H1 (cell line): Measurements from ENCODE around the gene TCEANC2. TPM values are rescaled to one million over a fixed set of nuclear protein-coding genes. Genes with fewer than 3 reads are reported as not detected.
A peak's percentile ranks its signal among the peaks of the same experiment; 100 is the strongest.

Source experiments
- CTCF ChIA-PET: fragments of 300-600 bp; sonication (Branson Sonifier 250); formaldehyde crosslinking; loops from one replicate; lab custom pipeline; 2021; ENCODE audit not compliant: partially characterized antibody; lab: Charles Lee
- POLR2A ChIA-PET: fragments of 300-600 bp; sonication (Branson Sonifier 250); formaldehyde crosslinking; loops from one replicate; lab custom pipeline; 2021; ENCODE audit warnings: inconsistent platforms; ENCODE audit not compliant: partially characterized antibody; lab: Charles Lee
- DNase-seq, 2 experiments: peaks; one replicate each; pipeline versions ENCODE4 v3.0.0 to v3.0.0-alpha.2; 2010 to 2022; ENCODE audit warnings: low spot score in 2 of 2, low read depth in 1 of 2, mixed read lengths in 1 of 2
- FAIRE-seq: peaks from 2 replicates; lab custom pipeline; 2011; peaks lifted over from hg19 to GRCh38; lab: Jason Lieb, UNC
- H2AFZ ChIP-seq: 2 replicates; pipeline ENCODE4 v1.8.1; 2012; ENCODE audit warnings: low read length, inconsistent platforms
- H2AK5ac ChIP-seq: 2 replicates; pipeline ENCODE4 v1.6.1; 2013; ENCODE audit warnings: low read depth, low read length
- H2BK120ac ChIP-seq: replicated peaks from 2 replicates; pipeline ENCODE3; 2013; ENCODE audit warnings: low read depth, low read length, inconsistent platforms
- H2BK12ac ChIP-seq: 2 replicates; pipeline ENCODE4 v1.6.1; 2013; ENCODE audit warnings: low read depth, low read length
- H2BK15ac ChIP-seq: 2 replicates; pipeline ENCODE4 v1.6.1; 2013; ENCODE audit warnings: low read length
- H2BK20ac ChIP-seq: 2 replicates; pipeline ENCODE4 v1.6.1; 2013; ENCODE audit warnings: low read length
- H2BK5ac ChIP-seq: 2 replicates; pipeline ENCODE4 v1.6.1; 2013; ENCODE audit warnings: low read depth, low read length
- H3K14ac ChIP-seq: 2 replicates; pipeline ENCODE4 v1.6.1; 2013; ENCODE audit warnings: inconsistent platforms; ENCODE audit not compliant: insufficient read length
- H3K18ac ChIP-seq: 2 replicates; pipeline ENCODE4 v1.6.1; 2013; ENCODE audit warnings: low read length; ENCODE audit errors: extremely low read depth
- H3K23ac ChIP-seq: 2 replicates; pipeline ENCODE4 v1.6.1; 2013; ENCODE audit warnings: inconsistent platforms; ENCODE audit not compliant: insufficient read length
- H3K23me2 ChIP-seq: 2 replicates; pipeline ENCODE4 v1.6.1; 2013; ENCODE audit warnings: low read depth, low read length
- H3K27ac ChIP-seq: 2 replicates; pipeline ENCODE4 v1.6.1; 2011; ENCODE audit warnings: low read depth, low read length, inconsistent platforms
- H3K27me3 ChIP-seq, 4 experiments: replicated peaks in 1 of 4; 1 replicate in 1 of 4; 2 replicates in 3 of 4; pipeline versions ENCODE4 v1.6.1 to v1.8.1; 2011 to 2013; ENCODE audit warnings: low read length in 3 of 4, mild to moderate bottlenecking in 3 of 4, inconsistent platforms in 2 of 4, mixed read lengths in 2 of 4, moderate library complexity in 1 of 4; ENCODE audit not compliant: control insufficient read depth in 3 of 4, insufficient read depth in 3 of 4; ENCODE audit errors: extremely low read depth in 1 of 4
- H3K36me3 ChIP-seq, 4 experiments: 2 replicates each; pipeline versions ENCODE4 v1.6.1 to v1.8.1; 2011 to 2013; ENCODE audit warnings: mild to moderate bottlenecking in 4 of 4, low read length in 3 of 4, moderate library complexity in 2 of 4, control low read depth in 1 of 4, inconsistent platforms in 1 of 4; ENCODE audit not compliant: insufficient read depth in 4 of 4, control insufficient read depth in 2 of 4
- H3K4ac ChIP-seq: replicated peaks from 2 replicates; pipeline ENCODE3; 2013; ENCODE audit warnings: low read length, low read depth, mixed read lengths, inconsistent platforms; ENCODE audit not compliant: insufficient read length
- H3K4me1 ChIP-seq, 4 experiments: replicated peaks in 1 of 4; 1 replicate in 1 of 4; 2 replicates in 3 of 4; pipeline versions ENCODE4 v1.6.1 to v1.8.1; 2011 to 2013; ENCODE audit warnings: low read length in 3 of 4, inconsistent platforms in 2 of 4, mixed read lengths in 1 of 4; ENCODE audit not compliant: insufficient read depth in 4 of 4, control insufficient read depth in 3 of 4
- H3K4me2 ChIP-seq, 2 experiments: 2 replicates each; pipeline versions ENCODE4 v1.6.1 to v1.8.1; 2011 to 2013; ENCODE audit warnings: low read depth in 2 of 2, low read length in 2 of 2, control low read depth in 1 of 2, inconsistent platforms in 1 of 2, mild to moderate bottlenecking in 1 of 2; ENCODE audit not compliant: insufficient read depth in 1 of 2
- H3K4me3 ChIP-seq, 4 experiments: fragments of 200-600, 300-600 bp in 1 of 4; sonication (generic), shearing (Covaris generic), sonication (Bioruptor Twin) in 1 of 4; 2 replicates each; pipeline versions ENCODE4 v1.5.1 to v1.8.1; 2011 to 2016; ENCODE audit warnings: low read length in 4 of 4, low read depth in 3 of 4, control low read depth in 2 of 4, inconsistent platforms in 2 of 4, mild to moderate bottlenecking in 2 of 4, mixed read lengths in 1 of 4, moderate library complexity in 1 of 4; ENCODE audit not compliant: insufficient read depth in 2 of 4; ENCODE audit errors: extremely low read depth in 1 of 4
- H3K56ac ChIP-seq: replicated peaks from 2 replicates; pipeline ENCODE3; 2013; ENCODE audit warnings: low read depth, mild to moderate bottlenecking, mixed read lengths, low read length, inconsistent platforms; ENCODE audit not compliant: insufficient read length
- H3K79me1 ChIP-seq: 2 replicates; pipeline ENCODE4 v1.6.1; 2013; ENCODE audit warnings: low read depth, low read length, control low read depth
- H3K79me2 ChIP-seq, 2 experiments: 2 replicates each; pipeline versions ENCODE4 v1.6.1 to v1.8.1; 2012 to 2013; ENCODE audit warnings: low read length in 2 of 2, mild to moderate bottlenecking in 2 of 2, inconsistent platforms in 1 of 2; ENCODE audit not compliant: insufficient read depth in 2 of 2, control insufficient read depth in 1 of 2
- H3K9ac ChIP-seq, 4 experiments: replicated peaks in 1 of 4; 1 replicate in 1 of 4; 2 replicates in 3 of 4; pipeline versions ENCODE4 v1.6.1 to v1.8.1; 2011 to 2013; ENCODE audit warnings: low read depth in 3 of 4, low read length in 3 of 4, control low read depth in 2 of 4, mild to moderate bottlenecking in 2 of 4, moderate library complexity in 2 of 4, inconsistent platforms in 1 of 4; ENCODE audit errors: extremely low read depth in 1 of 4
- H3K9me3 ChIP-seq, 2 experiments: 2 replicates each; pipeline versions ENCODE4 v1.6.1 to v1.8.1; 2012 to 2013; ENCODE audit warnings: mild to moderate bottlenecking in 2 of 2, moderate library complexity in 2 of 2, control low read depth in 1 of 2, inconsistent platforms in 1 of 2, low read depth in 1 of 2, low read length in 1 of 2, mixed read lengths in 1 of 2; ENCODE audit not compliant: insufficient read depth in 2 of 2
- H4K20me1 ChIP-seq, 2 experiments: replicated peaks in 1 of 2; 2 replicates each; pipeline versions ENCODE3 to v1.8.1; 2011 to 2013; ENCODE audit warnings: inconsistent platforms in 2 of 2, low read length in 2 of 2, mild to moderate bottlenecking in 1 of 2; ENCODE audit not compliant: insufficient read depth in 2 of 2, control insufficient read depth in 1 of 2
- H4K5ac ChIP-seq: 2 replicates; pipeline ENCODE4 v1.6.1; 2013; ENCODE audit warnings: low read length, low read depth, mixed read lengths, inconsistent platforms; ENCODE audit not compliant: insufficient read length
- H4K8ac ChIP-seq: 2 replicates; pipeline ENCODE4 v1.8.0; 2013; ENCODE audit warnings: mild to moderate bottlenecking, moderate library complexity, low read length, inconsistent platforms; ENCODE audit not compliant: insufficient read depth; ENCODE audit errors: extremely low read depth
- H4K91ac ChIP-seq: replicated peaks from 2 replicates; pipeline ENCODE3; 2013; ENCODE audit warnings: low read length, mixed read lengths, inconsistent platforms; ENCODE audit not compliant: insufficient read length
- ASH2L ChIP-seq: fragments of 200-600, 300-600 bp; sonication (generic); IDR thresholded peaks from one replicate; pipeline ENCODE4 v1.7.1; 2017; ENCODE audit warnings: low read length
- BCL11A ChIP-seq, 2 experiments: IDR thresholded peaks; one replicate each; pipeline ENCODE4 v1.6.1; 2011; ENCODE audit warnings: low read depth in 2 of 2, low read length in 2 of 2, mild to moderate bottlenecking in 2 of 2
- CHD1 ChIP-seq: IDR thresholded peaks from 2 replicates; pipeline ENCODE4 v1.6.1; 2012; ENCODE audit warnings: low read depth, low read length, improper control_type of control experiment
- KDM4A ChIP-seq: IDR thresholded peaks from one replicate; pipeline ENCODE4 v1.7.1; 2012; ENCODE audit warnings: low read depth, mild to moderate bottlenecking, moderate library complexity, low read length, inconsistent platforms; ENCODE audit not compliant: severe bottlenecking
- NRF1 ChIP-seq: IDR thresholded peaks from 2 replicates; pipeline ENCODE4 v1.6.1; 2011; ENCODE audit warnings: mild to moderate bottlenecking, low read depth, low read length, improper control_type of control experiment
- RBBP5 ChIP-seq: IDR thresholded peaks from 2 replicates; pipeline ENCODE4 v1.7.1; 2012; ENCODE audit warnings: low read depth, mild to moderate bottlenecking, inconsistent platforms, low read length, moderate library complexity, borderline replicate concordance
- RNF2 ChIP-seq: fragments of 200-900, 300-1000 bp; sonication (generic); IDR thresholded peaks from 2 replicates; pipeline ENCODE4 v1.7.1; 2016; ENCODE audit warnings: borderline replicate concordance, low read depth, mild to moderate bottlenecking, antibody characterized with exemption, low read length; ENCODE audit not compliant: poor library complexity, severe bottlenecking; ENCODE audit errors: missing control alignments
- SIN3A ChIP-seq, 2 experiments: IDR thresholded peaks in 1 of 2; conservative IDR thresholded peaks in 1 of 2; 2 replicates each; pipeline ENCODE4 v1.6.1; 2011 to 2012; ENCODE audit warnings: low read length in 2 of 2, improper control_type of control experiment in 1 of 2, low read depth in 1 of 2, mild to moderate bottlenecking in 1 of 2
- SP1 ChIP-seq: IDR thresholded peaks from 2 replicates; pipeline ENCODE4 v1.6.1; 2011; ENCODE audit warnings: low read depth, low read length
- WGBS, 2 experiments: shearing (Covaris generic) in 1 of 2; methylation state at CpG; one replicate each; pipeline versions ENCODE4 v1.1.6 to v1.1.7; 2013 to 2015; ENCODE audit warnings: low lambda C conversion rate in 2 of 2, mixed read lengths in 2 of 2, inconsistent platforms in 1 of 2, low coverage in 1 of 2, missing lambda C conversion rate in 1 of 2; ENCODE audit not compliant: insufficient replicate concordance in 2 of 2, insufficient coverage in 1 of 2, insufficient read length in 1 of 2; ENCODE audit errors: extremely low coverage in 1 of 2, missing lambda C conversion rate in 1 of 2; 5-methylcytosine and 5-hydroxymethylcytosine counted together
- polyA plus RNA-seq, 7 experiments: library from polyadenylated mRNA; depleted of rRNA in 3 of 7; stranded (reverse) in 5 of 7; unstranded in 2 of 7; fragments of >200 nt in 5 of 7; fragments of 200-250 nt in 2 of 7; gene quantifications; 1 replicate in 5 of 7; 2 replicates in 1 of 7; 4 replicates in 1 of 7; pipeline versions ENCODE4 v1.2.1 to v1.2.3, GENCODE V29; 2011 to 2013; ENCODE audit warnings: missing spikeins in 2 of 7, mixed read lengths in 2 of 7
- total RNA-seq: library from RNA; stranded (reverse); fragmentation: NEBNext Ultra II Directional; extraction: Animal tissue kit (Norgen Biotek cat#: 25700); gene quantifications from 2 replicates; pipeline ENCODE4 v1.2.1, GENCODE V29; 2021
- TF ChIP-seq, protein P1 (sequence below): IDR thresholded peaks from 2 replicates; pipeline ENCODE4 v1.6.1; 2011; ENCODE audit warnings: low read length, improper control_type of control experiment

Gene TCEANC2
- total and polyA plus RNA-seq, 2 of the 8 experiments (the other 6 are each of a cell fraction or from before 2014, with no cell fraction given): 4.2 to 8.2 TPM

DNA sequence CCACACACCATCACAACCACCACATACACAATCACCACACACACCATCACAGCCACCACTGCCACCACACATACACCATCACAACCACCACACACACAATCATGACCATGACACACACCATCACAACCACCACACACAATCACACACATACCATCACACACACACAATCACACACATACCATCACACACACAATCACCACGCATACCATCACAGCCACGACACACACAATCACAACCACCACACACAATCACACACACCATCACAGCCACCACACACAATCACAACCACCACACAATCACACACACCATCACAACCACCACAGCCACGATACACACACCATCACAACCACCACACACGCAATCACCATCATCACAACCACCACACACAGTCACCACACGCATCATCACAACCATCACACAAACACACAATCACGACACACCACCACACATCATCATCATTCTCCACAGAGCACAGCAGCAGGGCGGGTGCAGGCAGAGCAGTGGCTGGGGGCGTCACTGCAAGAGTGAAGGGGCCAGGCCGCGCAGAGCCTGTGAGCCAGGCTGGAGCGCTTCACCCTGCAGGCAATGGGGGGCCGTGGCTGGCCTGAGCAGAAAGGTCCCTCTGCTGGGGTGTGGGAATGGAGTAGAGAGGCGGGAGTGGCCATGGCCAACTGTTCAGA lies 66.8 kb downstream of the TCEANC2 start:
- FAIRE-seq (no peak), DNase-seq (no peak)
- Histone ChIP-seq H2BK20ac (peak overlapping the region; percentile 82), H3K4me3 (no peak overlapping the region), H3K23ac (no peak overlapping the region), H3K27me3 (peaks cover 0 to 11% (median 8%) of the 10 kb centered on the region in 4 experiments; a peak in 5 of 7 replicates), H2BK12ac (peak overlapping the region; percentile 61), H3K18ac (no peak overlapping the region), H3K9me3 (no peaks in the 10 kb centered on the region), H2BK120ac (no peak overlapping the region), H2AK5ac (peak overlapping the region; percentile 99), H3K4me2 (no peak overlapping the region; a peak in 1 of 4 replicates), H4K5ac (no peak overlapping the region), H2BK5ac (peak overlapping the region; percentile 82; the same call in 1 of the 2 replicates), H3K36me3 (no peaks in the 10 kb centered on the region), H3K27ac (no peak overlapping the region), H2BK15ac (peak overlapping the region; percentile 83), H4K8ac (peak overlapping the region; percentile 43; the same call in 1 of the 2 replicates), H2AFZ (no peak overlapping the region), H3K56ac (peak overlapping the region; percentile 95), H4K91ac (peak overlapping the region; percentile 83), H3K9ac (no peak overlapping the region; a peak in 1 of 7 replicates), H3K14ac (no peak overlapping the region), H3K79me1 (no peaks in the 10 kb centered on the region), H4K20me1 (peaks cover 0 to 7% of the 10 kb centered on the region in 2 experiments), H3K79me2 (no peaks in the 10 kb centered on the region), H3K4me1 (peaks cover 7 to 27% (median 15%) of the 10 kb centered on the region in 4 experiments), H3K4ac (peak overlapping the region; percentile 59), H3K23me2 (peaks cover 13% of the 10 kb centered on the region; the same call in 1 of the 2 replicates)
- ChIA-PET POLR2A (interaction anchor here (2.9 kb wide), 1 partner anchor 16 kb away, joined by 8 read pairs; no protein-coding TSS in a partner anchor), CTCF (interaction anchor here (1.4 to 9.7 kb wide), 5 partner anchors 16 to 364 kb away, joined by 4 to 110 read pairs (median 10); no protein-coding TSS in a partner anchor)
- WGBS, 2 experiments: 91% methylated on average over 12 of the region's 13 CpGs; no CpG with 5 or more reads in 1 of the 2 experiments
- TF ChIP-seq ASH2L (no peak), CHD1 (no peak), SP1 (no peak), KDM4A (no peak), NRF1 (no peak), RNF2 (no peak), RBBP5 (no peak), SIN3A (conservative IDR thresholded peaks at IDR 0.05 in 1 of 2, IDR thresholded peaks at IDR 0.05 in 1 of 2; ENCODE audit: low read depth in 1 of 2, low read length in 2 of 2) (no peak), BCL11A (IDR thresholded peaks at IDR 0.05; ENCODE audit: low read depth in 2 of 2, low read length in 2 of 2) (no peak)
- TF ChIP-seq, protein P1, sequence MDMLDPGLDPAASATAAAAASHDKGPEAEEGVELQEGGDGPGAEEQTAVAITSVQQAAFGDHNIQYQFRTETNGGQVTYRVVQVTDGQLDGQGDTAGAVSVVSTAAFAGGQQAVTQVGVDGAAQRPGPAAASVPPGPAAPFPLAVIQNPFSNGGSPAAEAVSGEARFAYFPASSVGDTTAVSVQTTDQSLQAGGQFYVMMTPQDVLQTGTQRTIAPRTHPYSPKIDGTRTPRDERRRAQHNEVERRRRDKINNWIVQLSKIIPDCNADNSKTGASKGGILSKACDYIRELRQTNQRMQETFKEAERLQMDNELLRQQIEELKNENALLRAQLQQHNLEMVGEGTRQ: no peak
